ENCODE measurements around the gene MUC12.
A peak's percentile ranks its signal among the peaks of the same experiment; 100 is the strongest.
"Not testable (repeated sequence)": the region's sequence is repeated elsewhere in the genome, so short reads cannot be mapped to it uniquely, and the experiment has no call there.

MUC12 gene

GRCh38 chr7:100963386-100963785 is 6.0 kb upstream of the MUC12 start:
- no peak for DNase-seq

- no peak for DNase-seq
These were observed 5.5 kb upstream of the MUC12 start for GRCh38 chr7:100963874-100964273.

GRCh38 chr7:100964630-100965029 is 4.7 kb upstream of the MUC12 start:
- no peak for DNase-seq

- DNase-seq, result no peak
These were observed 4.2 kb upstream of the MUC12 start for GRCh38 chr7:100965045-100965722.

GRCh38 chr7:100965723-100966541 is 3.4 kb upstream of the MUC12 start:
- peak; percentile 81 for DNase-seq

- no peak for DNase-seq
These were observed 2.6 kb upstream of the MUC12 start for GRCh38 chr7:100966542-100967291.

GRCh38 chr7:100967292-100967863 is 2.0 kb upstream of the MUC12 start:
- DNase-seq, result no peak

- no peak for DNase-seq
These were observed 1.3 kb upstream of the MUC12 start for GRCh38 chr7:100968031-100968430.

- DNase-seq, result no peak
These were observed 715 bp upstream of the MUC12 start for GRCh38 chr7:100968650-100969049.

- no peak for DNase-seq
These were observed 2.0 kb downstream of the MUC12 start for GRCh38 chr7:100971111-100972001.

GRCh38 chr7:100972002-100972347 is 2.6 kb downstream of the MUC12 start:
- DNase-seq, result no peak

- no peak for DNase-seq
These were observed 4.7 kb downstream of the MUC12 start for GRCh38 chr7:100974021-100974420.

GRCh38 chr7:100975371-100975821 is 6.0 kb downstream of the MUC12 start:
- no peak for DNase-seq

- DNase-seq, result no peak
These were observed 8.9 kb downstream of the MUC12 start for GRCh38 chr7:100978300-100978699.

- no peak for DNase-seq
These were observed 14.3 kb downstream of the MUC12 start for GRCh38 chr7:100983451-100984187.

GRCh38 chr7:100984241-100984918 is 15.0 kb downstream of the MUC12 start:
- DNase-seq, result not testable (repeated sequence)

GRCh38 chr7:100985033-100985797 is 15.8 kb downstream of the MUC12 start:
- DNase-seq, result not testable (repeated sequence)

- DNase-seq, result no peak
These were observed 22.3 kb downstream of the MUC12 start for GRCh38 chr7:100991631-100992030.

GRCh38 chr7:100992280-100992679 is 22.9 kb downstream of the MUC12 start:
- DNase-seq, result not testable (repeated sequence)

- not testable (repeated sequence) for DNase-seq
These were observed 25.3 kb downstream of the MUC12 start for GRCh38 chr7:100994671-100995070.
